Cardiac fibroblast (primary cell): ENCODE measurements around the gene DNTT.

Source experiments
- DNase-seq, 2 donors: peaks; one replicate each; pipeline versions ENCODE4 v3.0.0 to v3.0.0-alpha.2; 2010; ENCODE audit warnings: low read depth in 2 of 2
- H3K4me3 ChIP-seq, 2 donors: replicated peaks in 1 of 2; 1 replicate in 1 of 2; 2 replicates in 1 of 2; pipeline ENCODE4 v1.5.1; 2011; ENCODE audit warnings: low read depth in 2 of 2, low read length in 2 of 2, mild to moderate bottlenecking in 2 of 2, moderate library complexity in 1 of 2
- CTCF ChIP-seq: IDR thresholded peaks from one replicate; pipeline ENCODE4 v1.5.1; 2011; ENCODE audit warnings: low read depth, mild to moderate bottlenecking, low read length, inconsistent platforms

Gene DNTT

GRCh38 chr10:96360331-96360730 is 56.1 kb downstream of the DNTT start:
- no peak for DNase-seq
- TF ChIP-seq CTCF = no peak
- no peak overlapping the region for H3K4me3 ChIP-seq

GRCh38 chr10:96360766-96361165 is 56.5 kb downstream of the DNTT start:
- no peak for TF ChIP-seq CTCF
- no peak for DNase-seq
- H3K4me3 ChIP-seq = no peak overlapping the region

- no peak for TF ChIP-seq CTCF
- H3K4me3 ChIP-seq = no peak overlapping the region
- DNase-seq = no peak
Observed at GRCh38 chr10:96365571-96365970, 61.3 kb downstream of the DNTT start.

- peak in 1 of 2 donors; percentile 25 for DNase-seq
- no peak overlapping the region for H3K4me3 ChIP-seq
- no peak for TF ChIP-seq CTCF
Observed at GRCh38 chr10:96366508-96366907, 62.3 kb downstream of the DNTT start.

GRCh38 chr10:96367470-96367869 is 63.2 kb downstream of the DNTT start:
- no peak overlapping the region for H3K4me3 ChIP-seq
- DNase-seq = no peak
- no peak for TF ChIP-seq CTCF

- no peak overlapping the region for H3K4me3 ChIP-seq
- DNase-seq = no peak
- TF ChIP-seq CTCF = no peak
Observed at GRCh38 chr10:96368971-96369370, 64.7 kb downstream of the DNTT start.

- no peak overlapping the region for H3K4me3 ChIP-seq
- no peak for DNase-seq
- TF ChIP-seq CTCF = no peak
Observed at GRCh38 chr10:96369890-96370583, 65.8 kb downstream of the DNTT start.
